CD14-positive monocyte (primary cell): ENCODE results near the gene POLE2. TPM values are rescaled to one million over a fixed set of nuclear protein-coding genes. Genes with fewer than 3 reads are reported as not detected.

ENCODE experiments used
- DNase-seq, 3 donors: peaks; one replicate each; pipeline ENCODE4 v3.0.0-alpha.2; 2011 to 2022
- H2AFZ ChIP-seq: 2 replicates; pipeline ENCODE4 v1.6.0; 2012; ENCODE audit warnings: mild to moderate bottlenecking, low read depth, low read length, inconsistent platforms; ENCODE audit not compliant: insufficient read depth, poor library complexity, severe bottlenecking
- H3K27ac ChIP-seq, 2 donors: 1 replicate in 1 of 2; 2 replicates in 1 of 2; pipeline ENCODE4 v1.5.1; 2012 to 2013; ENCODE audit warnings: low read length in 2 of 2, control low read depth in 1 of 2, inconsistent platforms in 1 of 2, low read depth in 1 of 2, mild to moderate bottlenecking in 1 of 2
- H3K27me3 ChIP-seq, 2 donors: one replicate each; pipeline versions ENCODE4 v1.6.0 to v1.6.1; 2011 to 2013; ENCODE audit warnings: low read length in 2 of 2; ENCODE audit not compliant: control insufficient read depth in 2 of 2, insufficient read depth in 2 of 2
- H3K36me3 ChIP-seq, 2 donors: replicated peaks in 1 of 2; 1 replicate in 1 of 2; 2 replicates in 1 of 2; pipeline versions ENCODE4 v1.5.1 to v1.6.1; 2012 to 2013; ENCODE audit warnings: low read length in 2 of 2, control low read depth in 1 of 2, inconsistent platforms in 1 of 2, mild to moderate bottlenecking in 1 of 2; ENCODE audit not compliant: insufficient read depth in 2 of 2, control insufficient read depth in 1 of 2
- H3K4me1 ChIP-seq, 2 donors: 1 replicate in 1 of 2; 2 replicates in 1 of 2; pipeline versions ENCODE4 v1.5.1 to v1.6.1; 2012 to 2013; ENCODE audit warnings: low read length in 2 of 2, control low read depth in 1 of 2, inconsistent platforms in 1 of 2, mild to moderate bottlenecking in 1 of 2, moderate library complexity in 1 of 2; ENCODE audit not compliant: insufficient read depth in 2 of 2, control insufficient read depth in 1 of 2
- H3K4me2 ChIP-seq: replicated peaks from 2 replicates; pipeline ENCODE3; 2012; ENCODE audit warnings: low read length, moderate library complexity, mild to moderate bottlenecking; ENCODE audit not compliant: poor library complexity, severe bottlenecking; ENCODE audit errors: extremely low read depth
- H3K4me3 ChIP-seq, 3 experiments: fragments of 200-600 bp in 1 of 3; sonication (generic) in 1 of 3; replicated peaks in 1 of 3; 1 replicate in 2 of 3; 2 replicates in 1 of 3; pipeline ENCODE4 v1.5.1; 2011 to 2013; ENCODE audit warnings: low read length in 3 of 3, mild to moderate bottlenecking in 3 of 3, control low read depth in 2 of 3, low read depth in 2 of 3, inconsistent platforms in 1 of 3, moderate library complexity in 1 of 3
- H3K79me2 ChIP-seq: 2 replicates; pipeline ENCODE4 v1.6.0; 2012; ENCODE audit warnings: mild to moderate bottlenecking, control low read depth, inconsistent platforms, low read length, moderate library complexity; ENCODE audit not compliant: insufficient read depth
- H3K9ac ChIP-seq: 2 replicates; pipeline ENCODE4 v1.6.0; 2017; ENCODE audit warnings: low read length, mild to moderate bottlenecking; ENCODE audit not compliant: insufficient read depth, poor library complexity, severe bottlenecking
- H3K9me3 ChIP-seq, 2 donors: replicated peaks in 1 of 2; 1 replicate in 1 of 2; 2 replicates in 1 of 2; pipeline versions ENCODE4 v1.5.1 to v1.6.1; 2012 to 2013; ENCODE audit warnings: low read length in 2 of 2, control low read depth in 1 of 2; ENCODE audit not compliant: control insufficient read depth in 1 of 2, insufficient read depth in 1 of 2
- H4K20me1 ChIP-seq: 2 replicates; pipeline ENCODE4 v1.6.0; 2012; ENCODE audit warnings: mild to moderate bottlenecking, low read length, control low read depth, moderate library complexity; ENCODE audit not compliant: insufficient read depth
- H3K27ac Mint-ChIP-seq, 7 donors: one replicate each; pipeline ENCODE4 v1.8.0; 2020; ENCODE audit warnings: mild to moderate bottlenecking in 7 of 7, mixed read lengths in 7 of 7, moderate library complexity in 6 of 7, inconsistent platforms in 2 of 7
- H3K27me3 Mint-ChIP-seq, 3 donors: one replicate each; pipeline ENCODE4 v1.8.0; 2021 to 2022; ENCODE audit warnings: low read depth in 3 of 3, mild to moderate bottlenecking in 3 of 3, mixed read lengths in 3 of 3, moderate library complexity in 3 of 3, inconsistent platforms in 1 of 3
- H3K36me3 Mint-ChIP-seq, 2 donors: one replicate each; pipeline ENCODE4 v1.8.0; 2020; ENCODE audit warnings: mixed read lengths in 2 of 2, inconsistent platforms in 1 of 2, mild to moderate bottlenecking in 1 of 2
- H3K4me1 Mint-ChIP-seq: one replicate; pipeline ENCODE4 v1.8.0; 2020; ENCODE audit warnings: mild to moderate bottlenecking, mixed read lengths
- H3K4me3 Mint-ChIP-seq, 2 donors: one replicate each; pipeline ENCODE4 v1.8.0; 2020; ENCODE audit warnings: mild to moderate bottlenecking in 2 of 2, mixed read lengths in 2 of 2, moderate library complexity in 1 of 2
- H3K9me3 Mint-ChIP-seq, 7 donors: one replicate each; pipeline ENCODE4 v1.8.0; 2020 to 2022; ENCODE audit warnings: mixed read lengths in 7 of 7, mild to moderate bottlenecking in 6 of 7, moderate library complexity in 6 of 7, inconsistent platforms in 2 of 7
- WGBS: methylation state at CpG from one replicate; pipeline ENCODE4 v1.1.5; 2013; ENCODE audit warnings: missing lambda C conversion rate; ENCODE audit not compliant: insufficient coverage; 5-methylcytosine and 5-hydroxymethylcytosine counted together
- intact Hi-C, 2 donors: fragments of 100-400 bp; cut with micrococcal nuclease; formaldehyde crosslinking; loops; one replicate each; pipeline versions ENCODE4 v1.15.0 to v1.15.1; 2023
- polyA plus RNA-seq, 3 donors: library from polyadenylated mRNA; depleted of rRNA in 1 of 3; unstranded in 2 of 3; stranded (reverse) in 1 of 3; fragments of 300-500 nt in 2 of 3; fragments of >200 nt in 1 of 3; fragmentation: Illumina TruSeq in 2 of 3; gene quantifications; 1 replicate in 2 of 3; 2 replicates in 1 of 3; pipeline ENCODE4 v1.2.3, GENCODE V29; 2012 to 2021
- TF ChIP-seq, protein P1 (sequence below): fragments of 200-600 bp; IDR thresholded peaks from one replicate; pipeline ENCODE4 v1.8.0; 2022; ENCODE audit warnings: antibody characterized with exemption, mild to moderate bottlenecking

The POLE2 gene
- polyA plus RNA-seq, 3 donors, result 0.18 to 0.57 (median 0.47) TPM

DNA sequence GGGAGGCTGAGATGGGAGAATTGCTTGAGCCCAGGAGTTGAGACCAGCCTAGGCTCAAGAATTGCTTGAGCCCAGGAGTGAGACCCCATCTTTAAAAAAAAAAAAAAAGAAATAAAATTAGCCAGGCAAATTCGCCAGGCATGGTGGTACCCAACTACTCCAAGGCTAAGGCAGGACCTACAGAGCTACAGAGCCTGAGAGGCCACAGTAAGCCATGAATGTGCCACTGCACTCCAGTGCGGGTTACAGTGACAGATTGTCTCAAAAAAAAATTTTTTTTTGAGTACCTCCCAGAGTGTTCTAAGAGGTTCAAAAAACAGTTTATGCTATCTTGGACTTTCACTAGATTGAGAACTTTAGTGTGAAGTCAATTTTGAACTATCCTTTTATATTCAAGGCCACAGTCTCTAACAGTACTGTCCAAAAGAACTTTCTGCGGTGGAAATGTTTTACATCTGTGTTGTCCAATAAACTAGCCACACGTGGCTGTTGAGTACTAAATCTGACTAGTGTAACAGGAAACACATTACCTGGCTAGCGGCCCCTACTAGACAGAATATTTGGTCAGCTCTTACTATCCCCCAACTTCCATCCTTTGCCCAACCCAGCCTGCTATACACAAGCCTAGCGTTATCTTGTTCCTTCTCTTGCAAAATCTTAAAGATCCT, 70.0 kb downstream of the POLE2 start:
- WGBS, result 100% methylated on average over 3 of the region's 6 CpGs
- DNase-seq, result no peak
- H3K27me3 ChIP-seq, result no peaks in the 10 kb centered on the region
- peaks cover 36% of the 10 kb centered on the region for H3K4me1 Mint-ChIP-seq
- H4K20me1 ChIP-seq, result peaks cover 31% of the 10 kb centered on the region
- H3K9ac ChIP-seq, result no peak overlapping the region
- H3K4me2 ChIP-seq, result no peak overlapping the region
- H3K36me3 Mint-ChIP-seq, result peaks cover 25 to 64% of the 10 kb centered on the region in 2 donors
- TF ChIP-seq, protein P1, sequence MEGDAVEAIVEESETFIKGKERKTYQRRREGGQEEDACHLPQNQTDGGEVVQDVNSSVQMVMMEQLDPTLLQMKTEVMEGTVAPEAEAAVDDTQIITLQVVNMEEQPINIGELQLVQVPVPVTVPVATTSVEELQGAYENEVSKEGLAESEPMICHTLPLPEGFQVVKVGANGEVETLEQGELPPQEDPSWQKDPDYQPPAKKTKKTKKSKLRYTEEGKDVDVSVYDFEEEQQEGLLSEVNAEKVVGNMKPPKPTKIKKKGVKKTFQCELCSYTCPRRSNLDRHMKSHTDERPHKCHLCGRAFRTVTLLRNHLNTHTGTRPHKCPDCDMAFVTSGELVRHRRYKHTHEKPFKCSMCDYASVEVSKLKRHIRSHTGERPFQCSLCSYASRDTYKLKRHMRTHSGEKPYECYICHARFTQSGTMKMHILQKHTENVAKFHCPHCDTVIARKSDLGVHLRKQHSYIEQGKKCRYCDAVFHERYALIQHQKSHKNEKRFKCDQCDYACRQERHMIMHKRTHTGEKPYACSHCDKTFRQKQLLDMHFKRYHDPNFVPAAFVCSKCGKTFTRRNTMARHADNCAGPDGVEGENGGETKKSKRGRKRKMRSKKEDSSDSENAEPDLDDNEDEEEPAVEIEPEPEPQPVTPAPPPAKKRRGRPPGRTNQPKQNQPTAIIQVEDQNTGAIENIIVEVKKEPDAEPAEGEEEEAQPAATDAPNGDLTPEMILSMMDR, result no peak
- peaks cover 60% of the 10 kb centered on the region for H3K79me2 ChIP-seq
- peak overlapping the region in 3 of 7 donors; percentile 16 to 51 (median 41) for H3K27ac Mint-ChIP-seq
- H3K4me3 ChIP-seq, result no peak overlapping the region
- no peaks in the 10 kb centered on the region for H3K9me3 ChIP-seq
- H3K4me1 ChIP-seq, result peaks cover 21 to 37% of the 10 kb centered on the region in 2 donors
- H2AFZ ChIP-seq, result no peak overlapping the region
- intact Hi-C loops, result no loop called here
- H3K9me3 Mint-ChIP-seq, result peaks cover 0 to 2% (median 0%) of the 10 kb centered on the region in 7 donors
- H3K27me3 Mint-ChIP-seq, result no peaks in the 10 kb centered on the region
- peak overlapping the region in 1 of 2 donors; percentile 45 for H3K27ac ChIP-seq
- peaks cover 11 to 40% of the 10 kb centered on the region in 2 donors for H3K36me3 ChIP-seq
- no peak overlapping the region for H3K4me3 Mint-ChIP-seq

DNA sequence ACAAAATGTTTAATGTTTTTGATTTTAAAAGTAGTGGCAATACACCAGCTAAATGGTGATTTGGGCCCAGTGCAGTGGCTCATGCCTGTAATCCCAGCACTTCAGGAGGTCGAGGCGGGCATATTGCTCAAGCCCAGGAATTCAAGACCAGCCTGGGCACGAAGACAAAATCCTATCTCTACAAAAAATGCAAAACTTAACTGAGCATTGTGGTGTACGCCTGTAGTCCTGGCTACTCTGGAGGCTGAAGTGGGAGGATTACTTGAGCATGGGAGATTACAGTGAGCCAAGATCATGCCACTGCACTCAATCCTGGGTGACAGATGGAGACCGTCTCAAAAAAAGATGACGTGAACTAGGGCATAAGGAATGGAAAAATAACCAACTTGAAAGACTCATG, 72.2 kb downstream of the POLE2 start:
- peak overlapping the region in 1 of 2 donors; percentile 26 for H3K27ac ChIP-seq
- no peaks in the 10 kb centered on the region for H3K27me3 ChIP-seq
- peaks cover 11 to 51% of the 10 kb centered on the region in 2 donors for H3K36me3 ChIP-seq
- peaks cover 61% of the 10 kb centered on the region for H3K79me2 ChIP-seq
- WGBS, result 83% methylated on average over 2 of the region's 6 CpGs
- peaks cover 15% of the 10 kb centered on the region for H4K20me1 ChIP-seq
- H3K4me2 ChIP-seq, result no peak overlapping the region
- peaks cover 21 to 69% of the 10 kb centered on the region in 2 donors for H3K36me3 Mint-ChIP-seq
- peak overlapping the region in 4 of 7 donors; percentile 20 to 71 (median 52) for H3K27ac Mint-ChIP-seq
- no peak overlapping the region for H3K4me3 Mint-ChIP-seq
- TF ChIP-seq, protein P1, result no peak
- peaks cover 0 to 2% (median 0%) of the 10 kb centered on the region in 7 donors for H3K9me3 Mint-ChIP-seq
- no peak overlapping the region for H3K9ac ChIP-seq
- H3K4me3 ChIP-seq, result no peak overlapping the region
- intact Hi-C loops, result no loop called here
- H3K9me3 ChIP-seq, result no peaks in the 10 kb centered on the region
- no peak overlapping the region for H2AFZ ChIP-seq
- peaks cover 8 to 17% of the 10 kb centered on the region in 2 donors for H3K4me1 ChIP-seq
- H3K27me3 Mint-ChIP-seq, result no peaks in the 10 kb centered on the region
- DNase-seq, result no peak
- peaks cover 20% of the 10 kb centered on the region for H3K4me1 Mint-ChIP-seq
